ENCODE measurements around the gene SDHAF1. TPM values are rescaled to one million over a fixed set of nuclear protein-coding genes. Genes with fewer than 3 reads are reported as not detected.

Gene SDHAF1
- total and polyA plus RNA-seq, 2 of the 8 experiments (the other 6 are each of a cell fraction or from before 2014, with no cell fraction given), result 16.0 to 21.3 TPM

DNA sequence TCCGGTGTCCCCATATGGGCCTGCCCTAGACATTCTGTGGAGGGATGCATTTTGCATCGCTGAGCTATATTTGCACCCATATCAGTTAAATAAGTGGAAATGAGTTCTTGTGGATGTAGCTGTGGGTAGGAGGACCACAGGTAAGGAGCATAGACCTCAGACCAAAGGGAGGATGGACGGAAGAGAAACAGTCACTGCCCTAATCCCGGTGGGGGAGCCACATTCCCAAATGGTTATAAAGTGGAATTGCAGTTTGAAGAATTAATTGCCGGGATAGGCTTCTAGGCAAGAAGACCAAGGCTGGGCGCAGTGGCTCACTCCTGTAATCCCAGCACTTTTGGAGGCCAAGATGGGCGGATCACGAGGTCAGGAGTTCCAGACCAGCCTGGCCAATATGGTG, 1.8 kb downstream of the SDHAF1 start:
- H2AFZ ChIP-seq (ENCODE audit: low read length), result no peak overlapping the region
- no peak overlapping the region for H2BK15ac ChIP-seq (ENCODE audit: low read length)
- H2BK12ac ChIP-seq (ENCODE audit: low read depth, low read length), result no peak overlapping the region
- peaks cover 0 to 9% of the 10 kb centered on the region in 2 experiments; a peak in 2 of 4 replicates for H3K79me2 ChIP-seq (ENCODE audit: control insufficient read depth in 1 of 2, insufficient read depth in 2 of 2, low read length in 2 of 2)
- H3K23ac ChIP-seq (ENCODE audit: insufficient read length), result no peak overlapping the region
- H3K27me3 ChIP-seq (replicated peaks in 1 of 4; ENCODE audit: control insufficient read depth in 3 of 4, extremely low read depth in 1 of 4, insufficient read depth in 3 of 4, low read length in 3 of 4), result no peaks in the 10 kb centered on the region
- H2BK120ac ChIP-seq (replicated peaks; ENCODE audit: low read depth, low read length), result no peak overlapping the region
- H3K4me3 ChIP-seq (ENCODE audit: extremely low read depth in 1 of 4, insufficient read depth in 2 of 4, low read depth in 3 of 4, low read length in 4 of 4), result peak overlapping the region in 1 of 4 experiments; percentile 82; a peak in 1 of 8 replicates
- 90% methylated on average over 8 of the region's 8 CpGs; no CpG with 5 or more reads in 1 of the 2 experiments for WGBS, 2 experiments (ENCODE audit: extremely low coverage in 1 of 2, insufficient coverage in 1 of 2, insufficient read length in 1 of 2, insufficient replicate concordance in 2 of 2, low coverage in 1 of 2, low lambda C conversion rate in 2 of 2, missing lambda C conversion rate in 1 of 2)
- H3K27ac ChIP-seq (ENCODE audit: low read depth, low read length), result no peak overlapping the region
- peaks cover 7% of the 10 kb centered on the region; the same call in 1 of the 2 replicates for H3K23me2 ChIP-seq (ENCODE audit: low read depth, low read length)
- FAIRE-seq (no peak), DNase-seq (ENCODE audit: low read depth in 1 of 2, low spot score in 2 of 2) (no peak)
- H4K20me1 ChIP-seq (replicated peaks in 1 of 2; ENCODE audit: control insufficient read depth in 1 of 2, insufficient read depth in 2 of 2, low read length in 2 of 2), result peaks cover 2 to 14% of the 10 kb centered on the region in 2 experiments
- H3K9me3 ChIP-seq (ENCODE audit: insufficient read depth in 2 of 2, low read depth in 1 of 2, low read length in 1 of 2), result no peaks in the 10 kb centered on the region
- H3K9ac ChIP-seq (replicated peaks in 1 of 4; ENCODE audit: extremely low read depth in 1 of 4, low read depth in 3 of 4, low read length in 3 of 4), result no peak overlapping the region
- H3K36me3 ChIP-seq (ENCODE audit: control insufficient read depth in 2 of 4, insufficient read depth in 4 of 4, low read length in 3 of 4), result peaks cover 0 to 2% (median 0%) of the 10 kb centered on the region in 4 experiments; a peak in 1 of 8 replicates
- H4K8ac ChIP-seq (ENCODE audit: extremely low read depth, insufficient read depth, low read length), result no peak overlapping the region
- no peak overlapping the region for H2AK5ac ChIP-seq (ENCODE audit: low read depth, low read length)
- H3K79me1 ChIP-seq (ENCODE audit: low read depth, low read length), result peaks cover 11% of the 10 kb centered on the region
- no peak overlapping the region for H3K4ac ChIP-seq (replicated peaks; ENCODE audit: insufficient read length, low read depth, low read length)
- no peak overlapping the region for H3K18ac ChIP-seq (ENCODE audit: extremely low read depth, low read length)
- H2BK20ac ChIP-seq (ENCODE audit: low read length), result no peak overlapping the region
- H3K4me2 ChIP-seq (ENCODE audit: insufficient read depth in 1 of 2, low read depth in 2 of 2, low read length in 2 of 2), result peak overlapping the region in 1 of 2 experiments; percentile 84; a peak in 1 of 4 replicates
- ChIA-PET CTCF (ENCODE audit: partially characterized antibody) (interaction anchor here (0.6 to 4.1 kb wide), 12 partner anchors 10 to 304 kb away, joined by 3 to 19 read pairs (median 4); partner anchors contain the start of genes SYNE4 and THAP8), POLR2A (ENCODE audit: partially characterized antibody) (interaction anchor here (1.5 to 1.9 kb wide), 3 partner anchors 10 to 57 kb away, joined by 5 to 8 read pairs (median 5); partner anchors contain the start of gene THAP8)
- TF ChIP-seq KDM4A (IDR thresholded peaks at IDR 0.05; ENCODE audit: low read depth, low read length, severe bottlenecking) (no peak), CHD1 (IDR thresholded peaks at IDR 0.05; ENCODE audit: low read depth, low read length) (no peak), PHF8 (conservative IDR thresholded peaks at IDR 0.05; ENCODE audit: low read depth, low read length) (no peak), TEAD4 (IDR thresholded peaks at IDR 0.05; ENCODE audit: low read depth, low read length) (no peak), SIX5 (IDR thresholded peaks at IDR 0.05; ENCODE audit: low read depth, low read length) (no peak)
- peaks cover 0 to 5% (median 1%) of the 10 kb centered on the region in 4 experiments; a peak in 4 of 7 replicates for H3K4me1 ChIP-seq (replicated peaks in 1 of 4; ENCODE audit: control insufficient read depth in 3 of 4, insufficient read depth in 4 of 4, low read length in 3 of 4)
- no peak overlapping the region for H4K91ac ChIP-seq (replicated peaks; ENCODE audit: insufficient read length, low read length)
- no peak overlapping the region for H2BK5ac ChIP-seq (ENCODE audit: low read depth, low read length)
- no peak overlapping the region for H4K5ac ChIP-seq (ENCODE audit: insufficient read length, low read depth, low read length)
- no peak overlapping the region for H3K14ac ChIP-seq (ENCODE audit: insufficient read length)
- H3K56ac ChIP-seq (replicated peaks; ENCODE audit: insufficient read length, low read depth, low read length), result no peak overlapping the region

Measured in H1 (cell line).